ENCODE data around the gene DOCK4. TPM values are rescaled to one million over a fixed set of nuclear protein-coding genes. Genes with fewer than 3 reads are reported as not detected.

The DOCK4 gene
- total RNA-seq, 2 donors from 2014 or later = 6.5 to 11.1 TPM

GRCh38 chr7:112093409-112093808 lies 112.8 kb downstream of the DOCK4 start:
- TF ChIP-seq CTCF (IDR thresholded peaks at IDR 0.05) = no peak
- no peaks in the 10 kb centered on the region for H3K36me3 ChIP-seq
- no peaks in the 10 kb centered on the region for H3K9me3 ChIP-seq
- intact Hi-C loops (cut with DNase I) = no loop called here
- no peaks in the 10 kb centered on the region for H3K4me1 ChIP-seq
- no peak overlapping the region for H3K9ac ChIP-seq (ENCODE audit: low read depth in 2 of 2, low read length in 2 of 2)
- no peaks in the 10 kb centered on the region for H3K27me3 ChIP-seq
- no peak for DNase-seq
- H3K4me3 ChIP-seq = no peak overlapping the region
- no peak overlapping the region for H3K27ac ChIP-seq

- Histone ChIP-seq H3K9ac (ENCODE audit: low read depth in 2 of 2, low read length in 2 of 2) (no peak overlapping the region), H3K4me1 (no peaks in the 10 kb centered on the region), H3K4me3 (no peak overlapping the region), H3K36me3 (no peaks in the 10 kb centered on the region), H3K27ac (no peak overlapping the region), H3K9me3 (no peaks in the 10 kb centered on the region), H3K27me3 (no peaks in the 10 kb centered on the region)
- intact Hi-C loops (cut with DNase I) = no loop called here
- TF ChIP-seq CTCF (IDR thresholded peaks at IDR 0.05) = no peak
- DNase-seq = no peak
These were observed 113.3 kb downstream of the DOCK4 start for GRCh38 chr7:112092709-112093395.

DNA sequence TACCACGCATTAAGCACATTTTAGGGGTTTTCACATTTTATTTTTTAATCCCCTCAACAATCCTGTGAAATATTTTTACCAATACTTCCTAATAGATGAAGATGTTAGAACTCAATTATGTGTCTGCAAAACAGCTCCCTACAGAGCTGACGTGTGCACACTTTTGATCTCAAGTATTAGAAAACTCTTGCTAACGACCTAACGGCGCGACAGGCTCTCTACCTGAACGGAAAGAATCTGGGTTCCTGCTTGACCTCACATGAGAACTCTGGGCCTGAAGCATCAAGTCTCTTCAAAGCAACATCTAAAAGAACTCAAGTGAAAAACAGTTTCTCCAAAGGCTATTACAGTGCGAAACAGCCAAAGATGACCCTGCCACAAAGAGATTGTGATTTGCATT lies 113.9 kb downstream of the DOCK4 start:
- DNase-seq = no peak
- no peak for TF ChIP-seq CTCF (IDR thresholded peaks at IDR 0.05)
- Histone ChIP-seq H3K9me3 (no peaks in the 10 kb centered on the region), H3K9ac (ENCODE audit: low read depth in 2 of 2, low read length in 2 of 2) (no peak overlapping the region), H3K4me1 (no peaks in the 10 kb centered on the region), H3K27ac (no peak overlapping the region), H3K36me3 (no peaks in the 10 kb centered on the region), H3K4me3 (no peak overlapping the region), H3K27me3 (no peaks in the 10 kb centered on the region)
- intact Hi-C loops (cut with DNase I) = no loop called here

GRCh38 chr7:112091768-112092167 lies 114.4 kb downstream of the DOCK4 start:
- no peaks in the 10 kb centered on the region for H3K27me3 ChIP-seq
- H3K4me3 ChIP-seq = no peak overlapping the region
- TF ChIP-seq CTCF (IDR thresholded peaks at IDR 0.05) = no peak
- no peaks in the 10 kb centered on the region for H3K9me3 ChIP-seq
- intact Hi-C loops (cut with DNase I) = no loop called here
- no peak overlapping the region for H3K27ac ChIP-seq
- H3K9ac ChIP-seq (ENCODE audit: low read depth in 2 of 2, low read length in 2 of 2) = no peak overlapping the region
- no peaks in the 10 kb centered on the region for H3K4me1 ChIP-seq
- no peaks in the 10 kb centered on the region for H3K36me3 ChIP-seq
- no peak for DNase-seq

DNA sequence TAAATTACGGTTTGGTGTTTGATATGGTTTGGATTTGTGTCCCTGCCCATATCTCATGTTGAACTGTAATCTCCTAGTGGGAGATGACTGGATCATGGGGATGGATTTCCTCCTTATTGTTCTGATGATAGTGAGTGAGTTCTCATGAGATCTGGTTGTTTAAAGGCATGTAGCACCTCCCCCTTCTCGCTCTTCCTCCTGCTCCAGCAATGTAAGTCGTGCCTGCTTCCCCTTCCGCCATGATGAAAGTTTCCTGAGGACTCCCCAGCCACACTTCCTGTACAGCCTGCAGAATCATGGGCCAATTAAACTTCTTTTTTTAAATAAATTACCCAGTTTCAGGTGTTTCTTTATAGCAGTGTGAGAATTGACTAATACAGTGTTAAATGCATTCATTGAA lies 116.6 kb downstream of the DOCK4 start:
- H3K27me3 ChIP-seq = no peaks in the 10 kb centered on the region
- TF ChIP-seq CTCF (IDR thresholded peaks at IDR 0.05) = no peak
- H3K4me1 ChIP-seq = no peaks in the 10 kb centered on the region
- H3K9ac ChIP-seq (ENCODE audit: low read depth in 2 of 2, low read length in 2 of 2) = no peak overlapping the region
- DNase-seq = no peak
- no peaks in the 10 kb centered on the region for H3K9me3 ChIP-seq
- H3K4me3 ChIP-seq = no peak overlapping the region
- H3K27ac ChIP-seq = no peak overlapping the region
- H3K36me3 ChIP-seq = no peaks in the 10 kb centered on the region
- intact Hi-C loops (cut with DNase I) = no loop called here

Measured in colonic mucosa (tissue), 4 donors.